Peyer's patch (tissue), 4 donors: Measurements from ENCODE around the gene REST. TPM values are rescaled to one million over a fixed set of nuclear protein-coding genes. Genes with fewer than 3 reads are reported as not detected.
A peak's percentile ranks its signal among the peaks of the same experiment; 100 is the strongest.

Experiments
- DNase-seq, 3 donors: peaks; one replicate each; pipeline ENCODE4 v3.0.0-alpha.2; 2017 to 2019
- H3K27ac ChIP-seq, 4 donors: fragments of 200-600 bp; sonication (generic); one replicate each; pipeline ENCODE4 v1.5.1; 2016 to 2019
- H3K27me3 ChIP-seq, 2 donors: fragments of 200-600 bp; sonication (generic); one replicate each; pipeline ENCODE4 v1.5.1; 2019
- H3K36me3 ChIP-seq, 3 donors: fragments of 200-600 bp; sonication (generic); one replicate each; pipeline ENCODE4 v1.5.1; 2016 to 2019
- H3K4me1 ChIP-seq, 4 donors: fragments of 200-600 bp; sonication (generic); one replicate each; pipeline ENCODE4 v1.5.1; 2016 to 2019
- H3K4me3 ChIP-seq, 4 donors: fragments of 200-600 bp; sonication (generic); 1 replicate in 3 of 4; 2 replicates in 1 of 4; pipeline ENCODE4 v1.5.1; 2016 to 2019; ENCODE audit warnings: mild to moderate bottlenecking in 1 of 4
- H3K9me3 ChIP-seq, 4 donors: fragments of 200-600 bp; sonication (generic); one replicate each; pipeline ENCODE4 v1.5.1; 2016 to 2019; ENCODE audit warnings: mild to moderate bottlenecking in 1 of 4
- CTCF ChIP-seq, 6 experiments: fragments of 450-650 bp in 4 of 6; fragments of 200-600 bp in 2 of 6; sonication (generic) in 1 of 6; IDR thresholded peaks; one replicate each; pipeline ENCODE4 v1.5.1; 2017 to 2019; ENCODE audit warnings: antibody characterized with exemption in 6 of 6, mild to moderate bottlenecking in 3 of 6, moderate library complexity in 1 of 6
- POLR2A ChIP-seq, 2 donors: fragments of 450-650 bp; IDR thresholded peaks; one replicate each; pipeline ENCODE4 v1.5.1; 2017; ENCODE audit warnings: antibody characterized with exemption in 2 of 2, mild to moderate bottlenecking in 2 of 2, moderate library complexity in 2 of 2
- total RNA-seq, 4 donors: library from RNA; depleted of rRNA; stranded (reverse); fragments of >200 nt; gene quantifications; one replicate each; pipeline ENCODE4 v1.1.0, GENCODE V29; 2016

The REST gene
- total RNA-seq, 4 donors from 2014 or later = 27.1 to 37.9 (median 36.0) TPM

- Histone ChIP-seq H3K9me3 (no peaks in the 10 kb centered on the region), H3K4me3 (no peak overlapping the region), H3K4me1 (no peaks in the 10 kb centered on the region), H3K27ac (peak overlapping the region in 1 of 4 donors; percentile 1), H3K27me3 (no peaks in the 10 kb centered on the region), H3K36me3 (peaks cover 0 to 19% (median 0%) of the 10 kb centered on the region in 3 donors)
- peak in 1 of 3 donors; percentile 77 for DNase-seq
- TF ChIP-seq POLR2A (IDR thresholded peaks at IDR 0.05) (no peak), CTCF (IDR thresholded peaks at IDR 0.05) (no peak)
Observed at GRCh38 chr4:56958111-56958517, 50.4 kb downstream of the REST start.

- Histone ChIP-seq H3K27ac (no peak overlapping the region), H3K4me1 (no peaks in the 10 kb centered on the region), H3K27me3 (no peaks in the 10 kb centered on the region), H3K9me3 (no peaks in the 10 kb centered on the region), H3K4me3 (no peak overlapping the region), H3K36me3 (peaks cover 0 to 29% (median 0%) of the 10 kb centered on the region in 3 donors)
- DNase-seq = no peak
- TF ChIP-seq POLR2A (IDR thresholded peaks at IDR 0.05) (no peak), CTCF (IDR thresholded peaks at IDR 0.05) (no peak)
Observed at GRCh38 chr4:56959100-56959499, 51.4 kb downstream of the REST start.

DNA sequence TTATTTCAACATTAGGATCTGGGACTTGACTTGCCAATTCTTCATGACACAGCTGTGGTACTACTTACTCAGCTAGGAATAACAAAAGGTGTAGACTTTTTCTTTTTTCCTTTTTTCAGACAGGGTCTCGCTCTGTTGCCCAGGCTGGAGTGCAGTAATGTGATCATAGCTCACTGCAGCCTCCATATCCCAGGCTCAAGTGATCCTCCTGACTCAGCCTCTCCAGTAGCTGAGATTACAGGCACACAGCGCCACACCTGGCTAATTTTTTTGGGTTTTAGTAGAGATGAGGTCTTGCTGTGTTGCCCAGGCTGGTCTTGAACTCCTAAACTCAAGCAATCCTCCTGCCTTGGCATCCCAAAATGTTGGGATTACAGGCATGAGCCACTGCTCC, 53.4 kb downstream of the REST start:
- Histone ChIP-seq H3K27me3 (no peaks in the 10 kb centered on the region), H3K4me3 (no peak overlapping the region), H3K9me3 (no peaks in the 10 kb centered on the region), H3K4me1 (no peaks in the 10 kb centered on the region), H3K36me3 (peaks cover 0 to 48% (median 0%) of the 10 kb centered on the region in 3 donors), H3K27ac (no peak overlapping the region)
- no peak for DNase-seq
- TF ChIP-seq CTCF (IDR thresholded peaks at IDR 0.05) = no peak
- TF ChIP-seq POLR2A (IDR thresholded peaks at IDR 0.05) = no peak

- TF ChIP-seq POLR2A (IDR thresholded peaks at IDR 0.05) = no peak
- no peak for TF ChIP-seq CTCF (IDR thresholded peaks at IDR 0.05)
- peaks cover 0 to 83% (median 0%) of the 10 kb centered on the region in 3 donors for H3K36me3 ChIP-seq
- H3K27me3 ChIP-seq = no peaks in the 10 kb centered on the region
Observed at GRCh38 chr4:56971383-56971782, 63.7 kb downstream of the REST start.

DNA sequence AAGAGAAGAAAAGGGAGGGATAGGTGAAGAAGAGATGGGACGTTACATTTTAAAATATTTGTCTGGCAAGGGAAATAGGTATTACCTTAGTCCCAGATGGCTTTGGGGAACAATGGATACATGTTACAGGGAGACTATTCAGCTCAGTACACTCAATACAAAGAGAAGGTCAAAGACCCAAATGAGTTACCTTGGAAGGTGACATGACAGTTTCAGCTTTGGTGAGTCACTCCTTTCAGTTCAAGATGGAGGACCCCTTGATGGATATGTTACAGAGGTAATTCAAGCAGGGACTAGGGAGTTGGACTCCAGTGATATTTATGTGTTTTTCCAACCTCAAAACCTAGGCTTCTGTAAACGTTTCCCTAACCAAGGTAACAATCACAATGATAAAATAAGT, 64.7 kb downstream of the REST start:
- Histone ChIP-seq H3K27ac (no peak overlapping the region), H3K27me3 (no peaks in the 10 kb centered on the region), H3K36me3 (peaks cover 0 to 74% (median 0%) of the 10 kb centered on the region in 3 donors), H3K9me3 (no peaks in the 10 kb centered on the region), H3K4me3 (no peak overlapping the region), H3K4me1 (peaks cover 0 to 15% (median 6%) of the 10 kb centered on the region in 4 donors)
- TF ChIP-seq POLR2A (IDR thresholded peaks at IDR 0.05) (no peak), CTCF (IDR thresholded peaks at IDR 0.05) (no peak)
- DNase-seq = no peak

More at GRCh38 chr4:56971383-56971782, 63.7 kb downstream of the REST start:
- no peaks in the 10 kb centered on the region for H3K9me3 ChIP-seq
- H3K4me3 ChIP-seq = no peak overlapping the region
- no peak overlapping the region for H3K27ac ChIP-seq
- peaks cover 0 to 15% (median 6%) of the 10 kb centered on the region in 4 donors for H3K4me1 ChIP-seq
- no peak for DNase-seq

- Histone ChIP-seq H3K4me3 (no peak overlapping the region), H3K36me3 (peaks cover 0 to 70% (median 0%) of the 10 kb centered on the region in 3 donors), H3K4me1 (peaks cover 0 to 15% (median 6%) of the 10 kb centered on the region in 4 donors), H3K27ac (no peak overlapping the region), H3K9me3 (no peaks in the 10 kb centered on the region), H3K27me3 (no peaks in the 10 kb centered on the region)
- no peak for TF ChIP-seq POLR2A (IDR thresholded peaks at IDR 0.05)
- TF ChIP-seq CTCF (IDR thresholded peaks at IDR 0.05) = no peak
- DNase-seq = no peak
Observed at GRCh38 chr4:56972809-56973208, 65.1 kb downstream of the REST start.
